ENCODE data around the gene MAP3K9. TPM values are rescaled to one million over a fixed set of nuclear protein-coding genes. Genes with fewer than 3 reads are reported as not detected.

Gene MAP3K9
- 31.6 TPM for total RNA-seq

GRCh38 chr14:70809225-70810219 is at the start of gene MAP3K9:
Gene MAP3K9 (minus strand): TSS chr14:70809513. CDS start chr14:70809171, 342 bp downstream.

Other genes starting within 250 kb of the MAP3K9 start
- 57.9 TPM for gene MED6, start 208.9 kb downstream of the MAP3K9 start, total RNA-seq
- 29.3 TPM for gene TTC9, start 167.6 kb downstream of the MAP3K9 start, total RNA-seq
- gene PCNX1, start 97.9 kb upstream of the MAP3K9 start, total RNA-seq: 135 TPM

All from diencephalon (tissue), 1 donor.